Measurements from ENCODE around the gene ZNF865.

The ZNF865 gene

DNA sequence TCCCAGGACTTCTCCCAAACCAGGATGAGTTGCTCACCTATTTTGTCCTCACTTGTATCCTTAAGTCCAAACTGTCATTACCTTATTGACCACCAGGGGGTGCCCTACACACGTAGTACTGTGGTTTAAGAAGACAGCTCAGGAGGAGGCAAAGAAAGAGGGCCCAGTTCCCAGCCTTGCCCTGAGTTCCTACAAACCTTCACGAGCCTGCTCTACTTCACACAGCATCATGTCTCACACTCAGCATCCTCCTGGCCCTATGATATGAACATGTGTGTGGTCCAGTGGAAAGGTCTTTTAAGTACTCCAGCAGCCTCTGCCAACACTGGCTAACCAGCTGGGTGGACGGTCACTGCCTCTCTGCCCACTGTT lies 27.0 kb downstream of the ZNF865 start:
- TF ChIP-seq, protein P1, sequence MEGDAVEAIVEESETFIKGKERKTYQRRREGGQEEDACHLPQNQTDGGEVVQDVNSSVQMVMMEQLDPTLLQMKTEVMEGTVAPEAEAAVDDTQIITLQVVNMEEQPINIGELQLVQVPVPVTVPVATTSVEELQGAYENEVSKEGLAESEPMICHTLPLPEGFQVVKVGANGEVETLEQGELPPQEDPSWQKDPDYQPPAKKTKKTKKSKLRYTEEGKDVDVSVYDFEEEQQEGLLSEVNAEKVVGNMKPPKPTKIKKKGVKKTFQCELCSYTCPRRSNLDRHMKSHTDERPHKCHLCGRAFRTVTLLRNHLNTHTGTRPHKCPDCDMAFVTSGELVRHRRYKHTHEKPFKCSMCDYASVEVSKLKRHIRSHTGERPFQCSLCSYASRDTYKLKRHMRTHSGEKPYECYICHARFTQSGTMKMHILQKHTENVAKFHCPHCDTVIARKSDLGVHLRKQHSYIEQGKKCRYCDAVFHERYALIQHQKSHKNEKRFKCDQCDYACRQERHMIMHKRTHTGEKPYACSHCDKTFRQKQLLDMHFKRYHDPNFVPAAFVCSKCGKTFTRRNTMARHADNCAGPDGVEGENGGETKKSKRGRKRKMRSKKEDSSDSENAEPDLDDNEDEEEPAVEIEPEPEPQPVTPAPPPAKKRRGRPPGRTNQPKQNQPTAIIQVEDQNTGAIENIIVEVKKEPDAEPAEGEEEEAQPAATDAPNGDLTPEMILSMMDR (IDR thresholded peaks at IDR 0.05; ENCODE audit: borderline replicate concordance, insufficient read depth, low read depth, low read length) = peak; percentile 67; the same call in 1 of the 2 replicates

DNA sequence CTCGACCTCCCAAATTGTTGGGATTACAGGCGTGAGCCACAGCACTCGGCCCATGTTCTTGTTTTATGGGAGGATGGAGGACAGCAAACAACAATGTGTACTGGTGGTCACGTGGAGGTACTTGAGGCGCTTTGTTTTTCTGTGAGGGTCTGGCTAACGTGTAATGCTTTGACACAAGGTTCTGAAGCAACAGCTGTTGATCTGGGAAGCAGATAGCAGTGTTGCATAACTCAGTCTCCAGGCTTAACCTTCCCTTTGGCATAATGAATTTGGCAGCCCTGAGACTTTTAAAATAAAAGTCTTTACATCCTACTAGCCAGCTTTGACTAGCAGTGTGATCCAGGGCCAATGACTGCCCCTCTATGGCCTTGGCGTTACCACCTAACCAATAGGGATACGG lies 28.4 kb downstream of the ZNF865 start:
- no peak overlapping the region for H3K4me3 ChIP-seq (ENCODE audit: low read depth, low read length)

More for the DNA sequence above, 27.0 kb downstream of the ZNF865 start:
- H3K4me3 ChIP-seq (ENCODE audit: low read depth, low read length) = no peak overlapping the region

DNA sequence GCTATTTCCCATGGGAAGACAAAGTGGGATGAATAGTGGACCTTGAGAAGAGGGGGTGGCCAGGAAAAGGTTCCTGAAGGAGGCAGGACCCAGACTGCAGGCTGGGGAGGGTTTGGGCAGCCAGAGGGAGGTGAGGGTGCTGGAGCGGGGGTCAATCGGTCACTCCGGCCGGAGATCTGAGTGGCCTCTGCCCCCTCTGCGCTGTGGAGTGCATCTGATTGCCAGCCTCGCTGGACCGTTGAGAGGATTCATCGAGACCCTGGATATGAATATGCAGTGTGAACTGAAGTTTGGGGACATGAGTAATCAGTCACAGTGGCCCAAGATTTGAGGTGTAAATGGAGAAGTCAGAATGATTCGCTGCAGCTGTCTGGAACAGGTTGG lies 29.9 kb downstream of the ZNF865 start:
- peak overlapping the region; percentile 94 for H3K4me3 ChIP-seq (ENCODE audit: low read depth, low read length)
- TF ChIP-seq, protein P1 (IDR thresholded peaks at IDR 0.05; ENCODE audit: borderline replicate concordance, insufficient read depth, low read depth, low read length) = no peak

More for the DNA sequence above, 28.4 kb downstream of the ZNF865 start:
- TF ChIP-seq, protein P1 (IDR thresholded peaks at IDR 0.05; ENCODE audit: borderline replicate concordance, insufficient read depth, low read depth, low read length) = no peak

DNA sequence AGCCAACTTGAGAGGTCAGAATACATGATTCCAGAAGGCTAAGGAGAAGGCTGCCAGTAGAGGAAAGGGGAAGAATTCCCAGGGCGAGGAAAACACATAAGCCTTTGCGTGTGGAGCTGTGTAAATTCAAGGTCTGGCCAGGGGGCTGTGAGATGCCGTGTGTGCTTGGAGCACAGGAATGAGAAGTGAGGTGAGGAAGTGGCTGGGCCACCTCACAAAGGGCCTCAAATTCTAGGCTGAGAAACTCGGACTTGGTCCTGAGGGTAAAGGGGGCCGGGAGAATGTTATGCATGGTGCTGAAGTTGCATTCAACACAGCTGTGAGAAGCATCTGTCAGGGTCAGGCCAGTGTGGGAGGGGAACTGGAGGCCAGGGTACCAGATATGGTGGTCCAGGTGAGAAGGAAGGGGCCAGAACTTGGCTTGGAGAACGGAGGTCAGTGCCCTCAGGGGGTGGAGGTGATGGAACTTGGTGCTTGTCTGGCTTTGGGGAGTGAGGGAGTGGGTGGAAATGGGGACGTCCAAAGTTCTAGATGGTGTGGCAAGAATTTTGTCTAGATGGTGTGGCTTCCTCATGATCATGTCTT lies 30.5 kb downstream of the ZNF865 start:
- TF ChIP-seq, protein P1 (IDR thresholded peaks at IDR 0.05; ENCODE audit: borderline replicate concordance, insufficient read depth, low read depth, low read length) = no peak
- peak overlapping the region; percentile 94 for H3K4me3 ChIP-seq (ENCODE audit: low read depth, low read length)

DNA sequence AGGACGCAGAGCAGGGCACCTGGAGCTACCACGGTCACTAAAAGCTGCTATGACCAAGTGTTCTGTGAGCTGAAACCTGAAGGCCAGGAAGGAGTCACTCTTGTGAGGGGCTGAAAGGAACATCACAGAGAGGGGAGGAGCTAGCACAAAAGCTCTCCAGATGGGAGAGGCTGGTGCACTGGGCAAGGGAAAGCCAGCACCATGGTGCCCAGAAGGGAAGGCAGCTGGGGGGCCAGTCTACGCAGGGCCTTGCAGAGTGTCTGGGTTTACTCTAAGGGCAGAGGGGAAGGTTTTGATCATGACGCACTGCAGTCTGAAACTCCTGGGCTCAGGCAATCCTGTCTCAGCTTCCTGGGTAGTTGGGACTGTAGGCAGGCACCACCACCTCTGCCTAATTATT lies 31.3 kb downstream of the ZNF865 start:
- TF ChIP-seq, protein P1 (IDR thresholded peaks at IDR 0.05; ENCODE audit: borderline replicate concordance, insufficient read depth, low read depth, low read length) = no peak
- no peak overlapping the region for H3K4me3 ChIP-seq (ENCODE audit: low read depth, low read length)

DNA sequence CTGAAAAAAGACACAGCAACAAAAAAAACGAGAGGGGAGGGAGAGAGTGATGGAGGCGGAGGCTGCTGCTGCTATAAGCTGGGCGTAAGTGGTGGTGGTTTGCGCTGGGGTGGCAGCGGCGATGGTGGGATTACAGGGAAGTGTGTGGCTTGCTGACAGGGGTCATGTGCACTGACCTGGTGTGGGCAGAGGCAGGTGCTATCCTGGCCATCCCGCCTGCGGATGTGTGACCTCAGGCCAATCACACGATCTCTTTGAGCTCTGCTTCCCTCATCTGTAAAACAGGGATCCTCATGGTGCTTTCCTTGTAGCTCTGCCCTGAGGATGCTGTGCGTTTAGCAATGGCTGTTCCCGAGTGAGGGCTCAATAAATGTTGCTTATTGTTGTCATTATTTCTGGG lies 32.1 kb downstream of the ZNF865 start:
- TF ChIP-seq, protein P1 (IDR thresholded peaks at IDR 0.05; ENCODE audit: borderline replicate concordance, insufficient read depth, low read depth, low read length) = no peak
- H3K4me3 ChIP-seq (ENCODE audit: low read depth, low read length) = no peak overlapping the region

DNA sequence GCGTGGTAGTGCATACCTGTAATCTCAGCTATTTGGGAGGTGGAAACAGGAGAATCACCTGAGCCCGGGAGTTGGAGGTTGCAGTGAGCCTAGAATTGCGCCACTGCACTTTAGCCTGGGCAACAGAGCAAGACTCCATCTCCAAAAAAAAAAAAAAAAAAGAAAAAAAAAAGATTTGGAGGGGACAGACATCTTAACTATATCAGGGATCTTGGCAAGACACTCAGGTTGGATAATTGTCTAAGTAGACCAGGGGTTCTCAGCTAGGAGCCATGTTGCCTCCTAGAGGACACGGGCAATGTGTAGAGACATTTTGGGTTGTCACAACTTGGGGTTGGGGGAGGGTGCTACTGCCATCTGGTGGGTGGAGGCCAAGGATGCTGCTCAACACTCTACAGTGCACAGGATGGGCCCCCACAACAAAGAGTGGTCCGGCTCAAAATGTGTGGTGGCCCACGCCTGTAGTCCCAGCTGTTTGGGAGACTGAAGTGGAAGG lies 33.5 kb downstream of the ZNF865 start:
- H3K4me3 ChIP-seq (ENCODE audit: low read depth, low read length) = no peak overlapping the region

More for the DNA sequence above, 33.5 kb downstream of the ZNF865 start:
- TF ChIP-seq, protein P1 (IDR thresholded peaks at IDR 0.05; ENCODE audit: borderline replicate concordance, insufficient read depth, low read depth, low read length) = peak; percentile 68

Measured in GM12875 (cell line).